Progenitor cell of endocrine pancreas (in vitro differentiated cells): Measurements from ENCODE around the gene COCH. TPM values are rescaled to one million over a fixed set of nuclear protein-coding genes. Genes with fewer than 3 reads are reported as not detected.

Experiments
- DNase-seq: peaks from one replicate; pipeline ENCODE4 v3.0.0; 2021; ENCODE audit warnings: low spot score; ENCODE audit not compliant: unreplicated experiment
- H3K27ac Mint-ChIP-seq: 2 replicates; pipeline ENCODE4 v1.8.0; 2021; ENCODE audit warnings: mild to moderate bottlenecking, moderate library complexity, mixed read lengths
- H3K27me3 Mint-ChIP-seq: 2 replicates; pipeline ENCODE4 v1.8.0; 2021; ENCODE audit warnings: mixed read lengths
- H3K36me3 Mint-ChIP-seq: 2 replicates; pipeline ENCODE4 v1.8.0; 2022; ENCODE audit warnings: mixed read lengths; ENCODE audit not compliant: insufficient read depth
- H3K4me1 Mint-ChIP-seq: 2 replicates; pipeline ENCODE4 v1.8.0; 2021; ENCODE audit warnings: low read depth, mixed read lengths
- H3K4me3 Mint-ChIP-seq: 2 replicates; pipeline ENCODE4 v1.8.0; 2021; ENCODE audit warnings: low read depth, mild to moderate bottlenecking, moderate library complexity, mixed read lengths
- H3K9me3 Mint-ChIP-seq: 2 replicates; pipeline ENCODE4 v1.8.0; 2021; ENCODE audit warnings: low read depth, mixed read lengths
- CTCF ChIP-seq: fragments of 200-600 bp; sonication (generic); IDR thresholded peaks from one replicate; pipeline ENCODE4 v1.5.0; 2021; ENCODE audit warnings: antibody characterized with exemption, mild to moderate bottlenecking; ENCODE audit not compliant: unreplicated experiment
- total RNA-seq: library from RNA; stranded (reverse); gene quantifications from 2 replicates; pipeline ENCODE4 v1.2.1, GENCODE V29; 2021

The COCH gene
- total RNA-seq, 1 donor from 2014 or later: 26.9 TPM

GRCh38 chr14:30840086-30840779, 34.1 kb upstream of the COCH start:
- no peak for TF ChIP-seq CTCF
- no peak overlapping the region for H3K4me3 Mint-ChIP-seq
- H3K27ac Mint-ChIP-seq: no peak overlapping the region
- no peak for DNase-seq
- peaks cover 5% of the 10 kb centered on the region for H3K9me3 Mint-ChIP-seq
- no peaks in the 10 kb centered on the region for H3K27me3 Mint-ChIP-seq
- no peaks in the 10 kb centered on the region for H3K36me3 Mint-ChIP-seq
- H3K4me1 Mint-ChIP-seq: no peaks in the 10 kb centered on the region

DNA sequence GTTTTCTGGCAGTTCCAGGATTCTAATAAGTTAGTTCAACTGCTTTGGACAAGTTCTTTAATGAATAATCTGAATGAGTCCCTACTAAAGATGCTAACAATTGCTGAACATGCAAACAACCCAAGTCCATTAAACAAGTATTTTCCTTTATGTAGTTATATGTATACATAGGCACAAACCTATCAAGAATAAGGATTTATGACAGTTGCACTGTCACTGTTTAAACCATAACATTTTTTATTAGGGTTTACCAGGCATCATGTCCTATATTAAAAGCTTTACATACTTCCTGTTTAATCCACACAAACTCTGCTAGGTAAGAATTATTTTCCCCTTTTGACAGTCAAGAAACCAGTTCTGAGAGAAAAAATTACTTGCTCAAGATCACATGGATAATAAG, 31.9 kb upstream of the COCH start:
- H3K27me3 Mint-ChIP-seq: no peaks in the 10 kb centered on the region
- TF ChIP-seq CTCF: no peak
- H3K9me3 Mint-ChIP-seq: no peaks in the 10 kb centered on the region
- no peak overlapping the region for H3K4me3 Mint-ChIP-seq
- no peaks in the 10 kb centered on the region for H3K4me1 Mint-ChIP-seq
- no peak overlapping the region for H3K27ac Mint-ChIP-seq
- no peak for DNase-seq
- no peaks in the 10 kb centered on the region for H3K36me3 Mint-ChIP-seq

DNA sequence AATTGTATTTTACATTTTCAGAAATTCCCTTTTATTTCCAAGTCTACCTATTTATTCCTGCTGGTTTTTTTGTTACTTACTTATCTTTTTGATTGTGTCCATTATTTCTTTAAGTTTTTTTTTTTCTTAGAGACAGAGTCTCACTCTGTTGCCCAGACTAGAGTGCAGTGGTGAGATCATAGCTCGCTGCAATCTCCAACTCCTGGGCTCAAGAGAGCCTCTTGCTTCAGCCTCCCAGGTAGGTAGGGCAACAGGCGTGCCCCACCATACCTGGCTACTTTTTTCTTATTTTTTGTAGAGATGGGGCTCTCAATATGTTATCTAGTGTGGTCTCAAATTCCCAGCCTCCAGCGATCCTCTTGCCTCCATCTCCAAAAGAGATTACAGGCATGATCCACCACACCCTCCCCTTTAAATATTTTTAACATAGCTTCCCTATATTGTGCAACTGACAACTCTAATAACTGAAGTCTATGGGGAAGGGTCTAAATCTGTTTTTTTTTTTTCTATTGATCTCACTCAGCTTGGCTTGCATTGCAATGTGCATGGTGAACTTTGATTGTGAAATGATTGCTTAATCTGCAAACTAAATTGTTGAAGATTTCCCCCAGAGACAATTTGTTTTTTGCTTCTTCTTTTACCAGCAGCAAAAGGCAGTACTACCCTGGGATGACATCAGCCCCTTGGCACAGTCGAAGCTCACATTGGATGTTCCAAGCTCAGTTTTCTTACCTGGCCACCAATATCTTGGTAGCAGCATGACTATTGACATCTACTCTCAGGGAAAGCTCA, 25.7 kb upstream of the COCH start:
- no peaks in the 10 kb centered on the region for H3K36me3 Mint-ChIP-seq
- DNase-seq: no peak
- no peak overlapping the region for H3K27ac Mint-ChIP-seq
- no peaks in the 10 kb centered on the region for H3K9me3 Mint-ChIP-seq
- TF ChIP-seq CTCF: no peak
- no peaks in the 10 kb centered on the region for H3K4me1 Mint-ChIP-seq
- no peak overlapping the region for H3K4me3 Mint-ChIP-seq
- no peaks in the 10 kb centered on the region for H3K27me3 Mint-ChIP-seq

- Mint-ChIP-seq H3K4me1 (no peaks in the 10 kb centered on the region), H3K4me3 (no peak overlapping the region)
- no peak for TF ChIP-seq CTCF
Observed at GRCh38 chr14:30849354-30849753, 25.0 kb upstream of the COCH start.

DNA sequence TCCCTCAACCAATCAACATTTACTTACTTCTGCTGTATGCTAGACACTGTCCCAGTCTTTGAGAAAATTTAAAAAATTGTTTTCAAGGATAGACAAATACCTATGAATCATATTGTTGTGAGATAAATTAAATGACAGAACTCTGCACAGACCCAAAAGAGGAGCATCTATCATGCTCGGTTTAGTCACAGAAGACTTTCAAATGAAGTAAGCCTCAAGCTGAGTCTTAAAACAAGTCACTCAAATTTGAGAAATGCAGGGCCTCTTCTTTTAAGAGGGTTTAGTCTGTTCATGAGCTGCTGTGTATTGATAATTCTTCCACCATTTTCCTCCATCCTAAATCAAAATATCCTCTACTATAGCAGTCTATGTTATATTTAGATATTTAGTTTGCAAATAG, 24.4 kb upstream of the COCH start:
- H3K9me3 Mint-ChIP-seq: no peaks in the 10 kb centered on the region
- H3K4me1 Mint-ChIP-seq: no peaks in the 10 kb centered on the region
- H3K36me3 Mint-ChIP-seq: no peaks in the 10 kb centered on the region
- no peak for DNase-seq
- no peak overlapping the region for H3K27ac Mint-ChIP-seq
- H3K27me3 Mint-ChIP-seq: no peaks in the 10 kb centered on the region
- H3K4me3 Mint-ChIP-seq: no peak overlapping the region
- TF ChIP-seq CTCF: no peak

More at GRCh38 chr14:30849354-30849753, 25.0 kb upstream of the COCH start:
- Mint-ChIP-seq H3K9me3 (no peaks in the 10 kb centered on the region), H3K36me3 (no peaks in the 10 kb centered on the region), H3K27ac (no peak overlapping the region), H3K27me3 (no peaks in the 10 kb centered on the region)
- no peak for DNase-seq
